ENCODE data around the gene TDRD3.

TDRD3 gene

DNA sequence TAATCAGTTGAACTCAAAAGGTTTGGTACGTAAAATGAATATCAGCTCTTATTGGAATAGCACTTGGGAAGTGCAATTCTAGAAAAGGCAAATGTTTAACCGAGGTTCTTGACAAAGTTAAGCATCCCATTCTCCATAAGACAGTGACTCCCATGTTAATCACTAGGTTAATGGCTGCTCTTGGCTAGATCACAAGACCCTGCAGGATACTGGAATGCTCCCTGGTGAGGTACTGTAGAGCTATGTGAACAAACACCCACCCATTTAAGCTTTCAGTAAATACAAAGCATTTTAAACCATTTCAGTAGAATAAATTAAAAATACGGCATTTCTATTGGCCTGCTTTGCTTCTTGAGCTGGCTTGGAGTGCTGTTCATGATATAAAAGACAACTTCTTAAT is 56.5 kb downstream of the TDRD3 start:
- no peak for DNase-seq (ENCODE audit: extremely low spot score)
- POLR2A ChIA-PET = no interaction called here
- CTCF ChIA-PET = interaction anchor here (0.8 kb wide), 1 partner anchor 614 kb away, joined by 3 read pairs; no protein-coding TSS in a partner anchor
- TF ChIP-seq, protein P1, sequence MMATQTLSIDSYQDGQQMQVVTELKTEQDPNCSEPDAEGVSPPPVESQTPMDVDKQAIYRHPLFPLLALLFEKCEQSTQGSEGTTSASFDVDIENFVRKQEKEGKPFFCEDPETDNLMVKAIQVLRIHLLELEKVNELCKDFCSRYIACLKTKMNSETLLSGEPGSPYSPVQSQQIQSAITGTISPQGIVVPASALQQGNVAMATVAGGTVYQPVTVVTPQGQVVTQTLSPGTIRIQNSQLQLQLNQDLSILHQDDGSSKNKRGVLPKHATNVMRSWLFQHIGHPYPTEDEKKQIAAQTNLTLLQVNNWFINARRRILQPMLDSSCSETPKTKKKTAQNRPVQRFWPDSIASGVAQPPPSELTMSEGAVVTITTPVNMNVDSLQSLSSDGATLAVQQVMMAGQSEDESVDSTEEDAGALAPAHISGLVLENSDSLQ (IDR thresholded peaks at IDR 0.05) = no peak
- TF ChIP-seq NFRKB (IDR thresholded peaks at IDR 0.05) = no peak
- no peak for TF ChIP-seq FOXK2 (IDR thresholded peaks at IDR 0.05)
- no peak for TF ChIP-seq L3MBTL2 (conservative IDR thresholded peaks at IDR 0.05)
- no peak for TF ChIP-seq LEF1 (IDR thresholded peaks at IDR 0.05; ENCODE audit: borderline replicate concordance)
- no peak for TF ChIP-seq BHLHE40 (IDR thresholded peaks at IDR 0.05; ENCODE audit: borderline replicate concordance)
- no peak for TF ChIP-seq FOXA1 (IDR thresholded peaks at IDR 0.05)
- TF ChIP-seq ZNF384 (IDR thresholded peaks at IDR 0.05) = no peak

GRCh38 chr13:60454425-60454824 is 57.4 kb downstream of the TDRD3 start:
- no peak for DNase-seq (ENCODE audit: extremely low spot score)
- ChIA-PET CTCF (no interaction called here), POLR2A (no interaction called here)
- TF ChIP-seq, protein P1 (IDR thresholded peaks at IDR 0.05) = no peak
- TF ChIP-seq NFRKB (IDR thresholded peaks at IDR 0.05) = no peak
- no peak for TF ChIP-seq FOXM1 (IDR thresholded peaks at IDR 0.05; ENCODE audit: borderline replicate concordance)
- TF ChIP-seq ELF4 (IDR thresholded peaks at IDR 0.05) = no peak
- TF ChIP-seq ARNT (IDR thresholded peaks at IDR 0.05) = no peak
- TF ChIP-seq L3MBTL2 (conservative IDR thresholded peaks at IDR 0.05) = no peak
- no peak for TF ChIP-seq FOXA1 (IDR thresholded peaks at IDR 0.05)
- TF ChIP-seq CTBP1 (IDR thresholded peaks at IDR 0.05; ENCODE audit: borderline replicate concordance) = no peak
- TF ChIP-seq SUZ12 (IDR thresholded peaks at IDR 0.05) = no peak
- no peak for TF ChIP-seq HDGF (IDR thresholded peaks at IDR 0.05; ENCODE audit: borderline replicate concordance)
- no peak for TF ChIP-seq SP1 (IDR thresholded peaks at IDR 0.05)
- no peak for TF ChIP-seq ZNF384 (IDR thresholded peaks at IDR 0.05)
- TF ChIP-seq LEF1 (IDR thresholded peaks at IDR 0.05; ENCODE audit: borderline replicate concordance) = no peak

DNA sequence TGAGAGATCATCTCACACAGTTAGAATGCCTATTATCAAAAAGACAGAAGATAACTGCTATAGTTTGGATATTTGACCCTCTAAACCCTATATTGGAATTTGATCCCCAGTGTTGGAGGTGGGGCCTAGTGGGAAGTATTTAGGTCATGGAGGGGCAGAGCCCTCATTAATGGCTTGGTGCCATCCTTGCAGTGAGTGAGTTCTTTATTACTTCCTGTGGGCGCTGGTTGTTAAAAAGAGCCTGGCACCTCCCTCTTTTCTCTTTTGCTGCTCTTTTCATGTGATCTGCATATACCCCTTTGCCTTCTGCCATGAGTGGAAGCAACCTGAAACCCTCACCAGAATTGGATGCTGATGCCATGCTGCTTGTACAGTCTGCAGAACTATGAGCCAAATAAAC is 66.8 kb downstream of the TDRD3 start:
- CTCF ChIA-PET = no interaction called here
- POLR2A ChIA-PET = no interaction called here
- no peak for DNase-seq (ENCODE audit: extremely low spot score)
- no peak for TF ChIP-seq ZNF384 (IDR thresholded peaks at IDR 0.05)
- TF ChIP-seq TARDBP (IDR thresholded peaks at IDR 0.05) = no peak
- no peak for TF ChIP-seq L3MBTL2 (conservative IDR thresholded peaks at IDR 0.05)
- TF ChIP-seq, protein P1 (IDR thresholded peaks at IDR 0.05) = no peak
- no peak for TF ChIP-seq FOXM1 (IDR thresholded peaks at IDR 0.05; ENCODE audit: borderline replicate concordance)
- no peak for TF ChIP-seq LEF1 (IDR thresholded peaks at IDR 0.05; ENCODE audit: borderline replicate concordance)
- no peak for TF ChIP-seq ELF4 (IDR thresholded peaks at IDR 0.05)
- TF ChIP-seq SUZ12 (IDR thresholded peaks at IDR 0.05) = no peak
- no peak for TF ChIP-seq FOXK2 (IDR thresholded peaks at IDR 0.05)
- no peak for TF ChIP-seq FOXA1 (IDR thresholded peaks at IDR 0.05)
- no peak for TF ChIP-seq BHLHE40 (IDR thresholded peaks at IDR 0.05; ENCODE audit: borderline replicate concordance)
- TF ChIP-seq NFRKB (IDR thresholded peaks at IDR 0.05) = no peak
- no peak for TF ChIP-seq SP1 (IDR thresholded peaks at IDR 0.05)

DNA sequence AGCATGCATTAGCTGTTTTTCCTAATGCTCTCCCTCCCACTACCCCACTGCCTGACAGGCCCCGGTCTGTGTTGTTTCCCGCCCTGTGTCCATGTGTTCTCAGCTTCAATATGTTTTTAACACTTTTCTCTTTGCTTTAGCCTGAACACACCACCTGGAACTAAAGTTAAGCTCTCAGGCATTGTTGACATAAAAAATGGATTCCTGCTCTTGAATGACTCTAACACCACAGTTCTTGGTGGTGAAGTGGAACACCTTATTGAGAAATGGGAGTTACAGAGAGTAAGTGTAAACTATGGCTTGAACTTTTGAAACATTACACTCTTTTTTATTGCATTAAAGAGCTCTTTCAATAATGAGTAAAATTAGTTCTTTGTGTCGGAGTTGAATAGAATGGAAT is 70.1 kb downstream of the TDRD3 start:
- DNase-seq (ENCODE audit: extremely low spot score) = no peak
- CTCF ChIA-PET = interaction anchor here (1.0 kb wide), 1 partner anchor 19 kb away, joined by 3 read pairs; no protein-coding TSS in a partner anchor
- POLR2A ChIA-PET = no interaction called here
- TF ChIP-seq LEF1 (IDR thresholded peaks at IDR 0.05; ENCODE audit: borderline replicate concordance) (no peak), BHLHE40 (IDR thresholded peaks at IDR 0.05; ENCODE audit: borderline replicate concordance) (no peak), CTBP1 (IDR thresholded peaks at IDR 0.05; ENCODE audit: borderline replicate concordance) (no peak), SP1 (IDR thresholded peaks at IDR 0.05) (no peak), TARDBP (IDR thresholded peaks at IDR 0.05) (no peak), ZNF384 (IDR thresholded peaks at IDR 0.05) (no peak), NFRKB (IDR thresholded peaks at IDR 0.05) (no peak), FOXK2 (IDR thresholded peaks at IDR 0.05) (no peak), FOXM1 (IDR thresholded peaks at IDR 0.05; ENCODE audit: borderline replicate concordance) (no peak), L3MBTL2 (conservative IDR thresholded peaks at IDR 0.05) (no peak), HDGF (IDR thresholded peaks at IDR 0.05; ENCODE audit: borderline replicate concordance) (no peak), ARNT (IDR thresholded peaks at IDR 0.05) (no peak), FOXA1 (IDR thresholded peaks at IDR 0.05) (no peak), SUZ12 (IDR thresholded peaks at IDR 0.05) (no peak), ELF4 (IDR thresholded peaks at IDR 0.05) (no peak)
- TF ChIP-seq, protein P1 (IDR thresholded peaks at IDR 0.05) = no peak

DNA sequence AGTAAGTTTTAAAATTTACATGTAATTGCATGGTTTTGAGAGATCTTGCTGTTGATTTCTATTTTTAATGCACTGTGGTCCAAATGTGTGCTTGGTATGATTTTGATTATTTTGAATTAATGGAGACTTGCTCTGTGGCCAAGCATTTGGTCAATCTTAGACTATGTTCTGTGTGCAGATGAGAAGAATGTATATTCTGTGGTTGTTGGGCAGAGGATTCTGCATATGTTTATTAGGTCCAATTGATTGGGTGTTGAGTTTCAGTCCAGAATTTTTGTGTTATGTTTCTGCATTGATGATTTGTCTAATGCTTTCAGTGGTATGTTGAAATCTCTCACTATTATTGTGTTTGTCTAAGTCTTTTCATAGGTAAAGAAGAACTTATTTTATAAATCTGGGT is 82.3 kb downstream of the TDRD3 start:
- ChIA-PET POLR2A (no interaction called here), CTCF (no interaction called here)
- no peak for DNase-seq (ENCODE audit: extremely low spot score)
- no peak for TF ChIP-seq ELF4 (IDR thresholded peaks at IDR 0.05)
- no peak for TF ChIP-seq FOXA1 (IDR thresholded peaks at IDR 0.05)
- no peak for TF ChIP-seq ARNT (IDR thresholded peaks at IDR 0.05)
- TF ChIP-seq SP1 (IDR thresholded peaks at IDR 0.05) = no peak
- no peak for TF ChIP-seq BHLHE40 (IDR thresholded peaks at IDR 0.05; ENCODE audit: borderline replicate concordance)
- TF ChIP-seq CTBP1 (IDR thresholded peaks at IDR 0.05; ENCODE audit: borderline replicate concordance) = no peak
- TF ChIP-seq, protein P1 (IDR thresholded peaks at IDR 0.05) = no peak
- no peak for TF ChIP-seq LEF1 (IDR thresholded peaks at IDR 0.05; ENCODE audit: borderline replicate concordance)
- no peak for TF ChIP-seq NFRKB (IDR thresholded peaks at IDR 0.05)
- no peak for TF ChIP-seq TARDBP (IDR thresholded peaks at IDR 0.05)
- no peak for TF ChIP-seq SUZ12 (IDR thresholded peaks at IDR 0.05)
- TF ChIP-seq HDGF (IDR thresholded peaks at IDR 0.05; ENCODE audit: borderline replicate concordance) = no peak
- no peak for TF ChIP-seq ZNF384 (IDR thresholded peaks at IDR 0.05)
- no peak for TF ChIP-seq FOXK2 (IDR thresholded peaks at IDR 0.05)
- TF ChIP-seq FOXM1 (IDR thresholded peaks at IDR 0.05; ENCODE audit: borderline replicate concordance) = no peak
- no peak for TF ChIP-seq L3MBTL2 (conservative IDR thresholded peaks at IDR 0.05)
